Measurements from ENCODE around the gene FAM193A. TPM values are rescaled to one million over a fixed set of nuclear protein-coding genes. Genes with fewer than 3 reads are reported as not detected.

Gene FAM193A
- polyA plus RNA-seq, 6 donors from 2014 or later = 1.5 to 5.9 (median 2.2) TPM

DNA sequence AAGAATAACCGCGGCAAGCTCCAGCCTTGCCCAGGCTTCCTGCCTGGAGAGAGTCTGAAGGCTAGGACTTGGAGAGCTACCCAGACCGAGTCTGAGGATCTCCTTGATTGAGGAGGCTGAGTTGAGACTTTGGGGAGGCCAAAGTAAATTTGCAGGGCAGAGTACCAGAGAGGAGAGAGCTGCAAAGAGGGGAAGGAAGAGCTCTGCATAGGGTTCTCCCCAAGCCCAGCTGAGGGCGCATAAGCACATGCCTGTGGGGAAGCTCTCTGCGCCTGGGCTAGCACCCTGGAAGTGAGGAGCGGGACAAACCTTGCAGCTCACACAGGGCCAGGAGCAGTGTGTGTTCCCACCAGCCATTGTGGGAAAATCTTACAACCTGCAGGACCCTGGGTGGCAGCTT, 56.1 kb downstream of the FAM193A start:
- ATAC-seq (ENCODE audit: low read depth in 2 of 2) = no peak
- Mint-ChIP-seq H3K4me1 (peaks cover 53 to 87% (median 59%) of the 10 kb centered on the region in 3 donors), H3K27ac (peak overlapping the region in 4 of 6 donors; percentile 59 to 95 (median 77)), H3K27me3 (no peaks in the 10 kb centered on the region), H3K9me3 (no peaks in the 10 kb centered on the region), H3K36me3 (no peaks in the 10 kb centered on the region), H3K4me3 (peak overlapping the region in 1 of 8 donors; percentile 20)
- DNase-seq = no peak

DNA sequence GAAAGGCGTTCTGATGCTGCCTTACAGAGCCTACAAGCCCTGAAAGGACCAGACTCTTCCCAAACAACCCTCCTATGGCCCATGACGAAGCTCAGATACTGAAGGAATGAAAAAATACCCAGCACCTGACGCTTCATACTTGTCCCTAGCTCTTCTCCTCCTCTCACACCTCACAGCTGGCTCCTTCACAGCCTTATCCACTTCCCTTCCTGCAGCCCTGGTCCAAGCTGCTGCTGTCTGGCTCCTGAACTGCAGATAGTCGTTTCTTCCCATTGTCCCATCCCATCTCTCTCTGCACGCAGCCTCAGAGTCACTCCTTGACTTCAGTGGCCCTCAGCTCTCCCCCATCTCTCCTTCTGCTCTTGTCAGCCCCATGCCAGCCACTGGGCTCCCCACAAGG, 56.6 kb downstream of the FAM193A start:
- H3K4me1 Mint-ChIP-seq = peaks cover 53 to 87% (median 59%) of the 10 kb centered on the region in 3 donors
- no peaks in the 10 kb centered on the region for H3K27me3 Mint-ChIP-seq
- no peaks in the 10 kb centered on the region for H3K36me3 Mint-ChIP-seq
- no peak for DNase-seq
- peak overlapping the region in 5 of 6 donors; percentile 59 to 97 (median 73) for H3K27ac Mint-ChIP-seq
- peak overlapping the region in 2 of 8 donors; percentile 41 to 54 for H3K4me3 Mint-ChIP-seq
- ATAC-seq (ENCODE audit: low read depth in 2 of 2) = no peak
- H3K9me3 Mint-ChIP-seq = no peaks in the 10 kb centered on the region

DNA sequence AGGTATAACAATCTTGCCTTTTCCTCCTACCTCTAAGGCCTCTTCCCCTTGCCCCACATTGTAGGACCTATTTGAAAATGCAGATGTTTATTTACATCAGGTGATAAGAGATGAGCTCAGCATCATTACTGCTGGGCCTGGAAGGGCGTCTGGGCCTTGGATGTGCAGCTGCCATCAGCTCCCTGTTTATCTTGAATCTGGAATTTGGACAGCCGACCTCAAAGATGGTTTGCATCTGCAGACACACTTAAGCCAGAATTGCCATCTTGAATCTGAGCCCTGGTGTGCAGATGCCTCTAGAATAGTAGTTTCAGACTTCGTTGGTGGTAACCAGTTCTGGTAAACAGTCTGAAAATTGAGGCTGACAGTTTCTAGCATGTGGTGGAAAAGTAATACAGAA, 59.0 kb downstream of the FAM193A start:
- DNase-seq (no peak), ATAC-seq (ENCODE audit: low read depth in 2 of 2) (no peak)
- H3K4me1 Mint-ChIP-seq = peaks cover 63 to 92% (median 72%) of the 10 kb centered on the region in 3 donors
- peak overlapping the region in 4 of 6 donors; percentile 29 to 70 (median 45) for H3K27ac Mint-ChIP-seq
- no peak overlapping the region for H3K4me3 Mint-ChIP-seq
- no peaks in the 10 kb centered on the region for H3K9me3 Mint-ChIP-seq
- no peaks in the 10 kb centered on the region for H3K27me3 Mint-ChIP-seq
- no peaks in the 10 kb centered on the region for H3K36me3 Mint-ChIP-seq

DNA sequence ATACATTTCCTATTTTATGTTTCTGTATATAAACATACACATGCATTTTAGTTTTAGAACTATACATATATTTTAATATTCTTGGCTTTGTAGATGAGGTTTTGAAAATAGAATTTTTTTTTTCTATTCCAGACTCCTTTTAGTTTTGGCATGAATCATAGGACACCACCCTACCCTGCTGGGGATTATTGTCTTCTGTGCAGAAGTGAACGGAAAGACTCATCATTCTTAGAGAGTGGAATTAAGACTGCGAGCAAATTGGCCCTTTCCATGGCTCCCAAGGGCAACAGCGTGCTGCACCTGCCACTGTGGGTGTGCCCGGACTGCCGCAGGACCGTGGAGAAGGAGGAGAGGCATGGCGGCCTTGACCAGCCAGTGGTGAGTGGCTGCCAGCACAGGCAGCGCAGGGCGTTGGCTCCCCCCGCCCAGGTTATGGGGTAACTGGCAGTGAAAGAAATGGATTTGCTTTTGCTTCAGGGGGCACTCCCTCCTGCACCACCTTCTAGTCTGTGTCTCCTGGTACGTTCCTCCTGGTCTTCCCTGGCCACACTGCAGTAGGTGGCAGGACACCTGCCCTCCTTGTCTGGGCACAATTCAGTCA, 59.6 kb downstream of the FAM193A start:
- no peak overlapping the region for H3K4me3 Mint-ChIP-seq
- peaks cover 61 to 92% (median 72%) of the 10 kb centered on the region in 3 donors for H3K4me1 Mint-ChIP-seq
- no peaks in the 10 kb centered on the region for H3K9me3 Mint-ChIP-seq
- ATAC-seq (ENCODE audit: low read depth in 2 of 2) (no peak), DNase-seq (no peak)
- no peaks in the 10 kb centered on the region for H3K27me3 Mint-ChIP-seq
- H3K27ac Mint-ChIP-seq = peak overlapping the region in 1 of 6 donors; percentile 84
- H3K36me3 Mint-ChIP-seq = no peaks in the 10 kb centered on the region

DNA sequence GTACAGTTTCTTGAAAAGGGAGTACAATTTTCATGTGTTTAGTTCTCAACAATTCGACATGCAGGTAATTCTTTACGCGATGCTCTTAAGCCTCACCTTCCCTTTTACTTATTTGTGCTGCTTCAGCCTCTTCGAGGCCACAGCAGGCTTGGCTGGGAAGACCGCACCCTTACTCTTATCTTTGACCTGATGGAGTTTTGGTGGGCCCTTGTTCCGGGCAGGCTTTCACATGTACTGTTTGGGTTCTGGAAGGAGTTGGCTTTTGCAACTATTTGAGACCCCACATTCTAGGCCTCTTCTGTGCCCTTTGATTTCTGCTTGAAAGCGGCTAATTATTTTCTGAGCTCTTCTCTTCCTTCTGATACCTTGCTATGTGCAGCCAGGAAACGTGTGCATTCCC, 60.2 kb downstream of the FAM193A start:
- ATAC-seq (ENCODE audit: low read depth in 2 of 2) (no peak), DNase-seq (no peak)
- Mint-ChIP-seq H3K4me1 (peaks cover 55 to 88% (median 66%) of the 10 kb centered on the region in 3 donors), H3K4me3 (peak overlapping the region in 1 of 8 donors; percentile 8), H3K9me3 (no peaks in the 10 kb centered on the region), H3K27ac (peak overlapping the region in 3 of 6 donors; percentile 33 to 84 (median 80)), H3K27me3 (no peaks in the 10 kb centered on the region), H3K36me3 (no peaks in the 10 kb centered on the region)

DNA sequence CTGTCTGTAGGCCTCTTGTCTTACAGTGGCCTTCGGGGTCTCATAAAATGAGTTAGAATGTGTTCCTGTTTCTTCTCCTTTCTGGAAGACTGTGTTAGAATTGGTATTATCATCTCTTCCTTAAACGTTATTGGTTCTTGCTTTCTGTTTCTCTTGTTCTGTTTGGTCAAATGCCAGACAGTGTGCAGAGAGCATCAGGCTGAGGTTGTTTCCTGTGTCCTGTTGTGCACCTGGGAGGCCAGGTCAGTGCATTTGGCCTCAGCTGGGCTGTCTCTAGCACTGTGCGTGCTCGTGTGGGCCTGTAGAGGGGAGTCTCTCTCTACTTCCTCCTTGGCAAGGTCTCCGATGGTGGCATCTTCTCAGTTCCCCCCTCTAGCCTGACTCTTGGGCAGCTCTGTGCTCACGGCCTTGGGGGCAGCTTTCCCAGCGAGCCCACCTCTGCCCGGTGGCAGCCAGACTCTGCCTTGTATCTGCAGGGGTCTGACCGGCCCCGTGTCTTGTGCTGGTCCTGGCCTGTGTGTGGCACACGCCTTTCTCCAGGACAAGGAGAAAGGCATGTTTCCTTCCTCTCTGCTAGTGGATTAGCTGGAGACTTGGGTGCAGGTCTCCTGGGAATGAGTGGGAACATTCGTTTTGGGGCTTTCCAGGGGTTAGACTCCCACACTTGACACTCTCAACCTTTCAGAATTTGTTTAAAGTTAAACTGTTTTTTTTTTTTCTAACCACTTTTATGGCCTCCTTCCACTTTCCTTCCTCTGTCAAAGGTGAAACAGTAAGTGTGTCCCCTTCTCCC, 62.3 kb downstream of the FAM193A start:
- H3K36me3 Mint-ChIP-seq = no peaks in the 10 kb centered on the region
- H3K4me1 Mint-ChIP-seq = peaks cover 41 to 68% (median 50%) of the 10 kb centered on the region in 3 donors
- no peaks in the 10 kb centered on the region for H3K9me3 Mint-ChIP-seq
- H3K27ac Mint-ChIP-seq = peak overlapping the region; percentile 26 to 90 (median 78)
- peak; percentile 96 for ATAC-seq (ENCODE audit: low read depth in 2 of 2)
- DNase-seq = peak; percentile 56
- H3K27me3 Mint-ChIP-seq = no peaks in the 10 kb centered on the region
- H3K4me3 Mint-ChIP-seq = peak overlapping the region in 6 of 8 donors; percentile 63 to 92 (median 74)

DNA sequence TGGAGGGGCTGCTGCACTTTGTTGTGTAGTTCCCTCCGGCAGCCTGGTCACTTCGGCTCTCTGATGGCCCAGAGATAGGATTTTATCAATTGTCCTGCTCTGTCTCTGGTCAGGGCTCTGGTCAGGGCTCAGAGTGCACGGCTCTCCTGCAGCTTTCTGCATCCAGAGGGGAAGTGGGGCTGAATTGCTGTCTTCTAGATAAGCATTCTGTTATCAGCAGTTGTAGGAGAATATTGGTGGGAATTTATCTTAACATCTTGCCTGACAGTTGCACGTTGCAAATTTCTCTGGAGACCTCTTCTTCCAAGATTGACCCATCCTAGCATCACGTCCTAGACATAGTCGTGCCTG, 62.8 kb downstream of the FAM193A start:
- DNase-seq (no peak), ATAC-seq (ENCODE audit: low read depth in 2 of 2) (no peak)
- H3K4me1 Mint-ChIP-seq = peaks cover 38 to 66% (median 45%) of the 10 kb centered on the region in 3 donors
- H3K27me3 Mint-ChIP-seq = no peaks in the 10 kb centered on the region
- H3K9me3 Mint-ChIP-seq = no peaks in the 10 kb centered on the region
- H3K27ac Mint-ChIP-seq = peak overlapping the region in 5 of 6 donors; percentile 28 to 90 (median 84)
- H3K36me3 Mint-ChIP-seq = no peaks in the 10 kb centered on the region
- peak overlapping the region in 6 of 8 donors; percentile 29 to 82 (median 56) for H3K4me3 Mint-ChIP-seq

DNA sequence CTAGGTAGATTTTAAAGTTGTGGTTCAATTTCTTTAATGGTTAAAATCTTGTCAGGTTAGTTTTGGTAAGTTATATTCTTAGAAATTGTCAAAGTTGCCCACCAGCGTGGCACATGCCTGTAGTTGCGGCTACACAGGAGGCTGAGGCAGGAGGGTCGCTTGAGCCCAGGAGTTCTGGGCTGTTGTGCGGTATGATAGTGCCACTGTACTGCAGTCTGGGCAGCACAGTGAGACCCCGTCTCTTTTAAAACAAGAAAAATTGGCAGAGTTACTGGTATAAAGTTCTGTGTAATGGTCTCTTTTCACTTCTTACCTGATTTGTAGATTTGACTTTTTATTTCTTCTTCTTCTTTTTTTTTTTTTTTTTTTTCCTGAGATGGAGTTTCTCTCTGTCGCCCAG, 64.4 kb downstream of the FAM193A start:
- H3K27ac Mint-ChIP-seq = peak overlapping the region; percentile 24 to 93 (median 72)
- H3K4me3 Mint-ChIP-seq = peak overlapping the region in 4 of 8 donors; percentile 4 to 82 (median 60)
- no peaks in the 10 kb centered on the region for H3K9me3 Mint-ChIP-seq
- H3K36me3 Mint-ChIP-seq = no peaks in the 10 kb centered on the region
- DNase-seq = no peak
- no peaks in the 10 kb centered on the region for H3K27me3 Mint-ChIP-seq
- ATAC-seq (ENCODE audit: low read depth in 2 of 2) = no peak
- peaks cover 49 to 70% (median 52%) of the 10 kb centered on the region in 3 donors for H3K4me1 Mint-ChIP-seq

DNA sequence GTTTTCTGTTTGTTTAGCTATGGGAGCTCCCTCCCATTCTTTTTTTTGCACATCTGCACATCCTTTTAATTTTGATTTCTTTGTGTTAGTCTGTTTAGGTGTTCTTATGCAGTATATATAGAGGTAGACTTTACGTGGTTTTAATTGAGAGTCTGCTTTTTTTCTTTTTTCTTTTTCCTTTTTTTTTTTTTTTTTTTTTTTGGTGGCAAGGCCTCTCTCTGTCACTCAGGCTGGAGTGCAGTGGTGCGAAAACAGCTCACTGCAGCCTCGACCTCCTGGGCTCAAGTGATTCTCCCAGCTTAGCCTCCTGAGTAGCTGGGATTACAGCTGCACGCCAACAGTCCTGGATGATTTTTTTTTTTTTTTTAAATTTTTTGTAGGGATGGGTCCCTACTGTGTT, 68.2 kb downstream of the FAM193A start:
- no peaks in the 10 kb centered on the region for H3K27me3 Mint-ChIP-seq
- DNase-seq = no peak
- no peaks in the 10 kb centered on the region for H3K36me3 Mint-ChIP-seq
- peaks cover 25 to 53% (median 35%) of the 10 kb centered on the region in 3 donors for H3K4me1 Mint-ChIP-seq
- no peak for ATAC-seq (ENCODE audit: low read depth in 2 of 2)
- peak overlapping the region in 1 of 6 donors; percentile 1 for H3K27ac Mint-ChIP-seq
- H3K9me3 Mint-ChIP-seq = no peaks in the 10 kb centered on the region
- H3K4me3 Mint-ChIP-seq = no peak overlapping the region

DNA sequence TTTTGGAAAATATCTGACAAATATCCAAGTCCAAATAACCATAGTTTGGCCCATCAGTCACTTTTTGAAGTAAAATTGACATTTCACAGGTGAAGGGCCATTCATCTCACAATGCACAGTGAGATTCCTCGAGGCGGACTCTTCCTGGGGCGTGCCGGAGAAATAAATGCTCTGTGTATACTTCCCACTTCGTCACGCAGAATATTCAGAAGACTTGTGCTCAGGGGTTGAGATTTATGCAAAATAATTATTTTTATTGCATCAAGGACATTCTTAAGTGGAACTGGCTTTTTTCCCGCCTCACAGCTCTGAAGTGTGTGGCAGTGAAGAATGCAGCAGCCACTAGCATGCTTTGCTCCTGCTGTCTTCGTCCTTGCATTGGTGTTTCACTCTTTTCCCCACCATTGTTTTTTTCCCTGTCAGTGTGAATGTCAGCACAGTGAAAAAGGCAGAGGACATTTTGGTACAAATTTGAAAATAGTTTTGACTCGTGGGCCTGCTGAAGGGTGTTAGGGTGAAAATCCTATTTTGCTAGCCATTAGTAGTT, 70.6 kb downstream of the FAM193A start:
- H3K4me1 Mint-ChIP-seq = peaks cover 17 to 40% (median 20%) of the 10 kb centered on the region in 3 donors
- no peak for DNase-seq
- H3K36me3 Mint-ChIP-seq = no peaks in the 10 kb centered on the region
- ATAC-seq (ENCODE audit: low read depth in 2 of 2) = no peak
- H3K4me3 Mint-ChIP-seq = no peak overlapping the region
- no peaks in the 10 kb centered on the region for H3K9me3 Mint-ChIP-seq
- peak overlapping the region in 1 of 6 donors; percentile 24 for H3K27ac Mint-ChIP-seq
- H3K27me3 Mint-ChIP-seq = no peaks in the 10 kb centered on the region

DNA sequence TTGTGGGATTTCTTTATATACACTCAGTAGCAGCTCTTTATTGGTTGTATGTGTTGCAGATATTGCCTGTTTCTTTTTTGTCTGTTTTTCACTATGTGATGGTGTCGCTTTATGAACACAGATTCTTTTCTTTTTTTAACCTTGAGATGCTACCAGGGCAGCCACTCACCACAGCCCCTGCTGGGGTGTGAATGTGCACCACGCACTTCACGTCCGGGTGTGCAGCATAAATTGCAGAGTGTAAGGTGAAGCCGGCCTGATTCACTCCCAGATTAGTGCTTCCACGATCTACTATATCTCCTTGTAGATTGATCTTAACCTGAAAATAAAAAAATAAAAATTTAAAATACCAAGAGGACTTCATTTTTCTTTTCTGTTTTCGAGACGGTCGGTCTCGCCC, 71.4 kb downstream of the FAM193A start:
- Mint-ChIP-seq H3K4me3 (peak overlapping the region in 1 of 8 donors; percentile 64), H3K36me3 (no peaks in the 10 kb centered on the region), H3K27ac (no peak overlapping the region), H3K27me3 (no peaks in the 10 kb centered on the region), H3K4me1 (peaks cover 19 to 45% (median 24%) of the 10 kb centered on the region in 3 donors), H3K9me3 (no peaks in the 10 kb centered on the region)
- DNase-seq (no peak), ATAC-seq (ENCODE audit: low read depth in 2 of 2) (no peak)

DNA sequence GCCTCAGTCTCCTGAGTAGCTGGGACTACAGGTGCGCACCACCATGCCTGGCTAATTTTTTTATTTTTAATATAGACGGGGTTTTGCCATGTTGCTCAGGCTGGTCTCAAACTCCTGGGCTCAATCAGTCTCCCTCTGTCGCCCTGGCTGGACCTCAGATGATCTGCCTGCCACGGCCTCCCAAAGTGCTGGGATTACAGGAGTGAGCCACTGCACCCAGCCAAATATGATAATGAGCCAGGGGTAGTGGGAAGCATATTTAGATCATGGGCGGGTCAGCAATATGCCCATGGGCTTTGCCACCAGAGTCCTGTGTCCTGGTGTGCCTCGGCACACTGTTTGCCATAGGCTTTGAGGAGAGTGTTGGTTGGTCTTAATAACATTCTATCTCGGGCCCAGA, 71.8 kb downstream of the FAM193A start:
- ATAC-seq (ENCODE audit: low read depth in 2 of 2) (no peak), DNase-seq (no peak)
- Mint-ChIP-seq H3K27me3 (no peaks in the 10 kb centered on the region), H3K4me1 (peaks cover 19 to 45% (median 24%) of the 10 kb centered on the region in 3 donors), H3K27ac (no peak overlapping the region), H3K4me3 (no peak overlapping the region), H3K9me3 (no peaks in the 10 kb centered on the region), H3K36me3 (no peaks in the 10 kb centered on the region)

DNA sequence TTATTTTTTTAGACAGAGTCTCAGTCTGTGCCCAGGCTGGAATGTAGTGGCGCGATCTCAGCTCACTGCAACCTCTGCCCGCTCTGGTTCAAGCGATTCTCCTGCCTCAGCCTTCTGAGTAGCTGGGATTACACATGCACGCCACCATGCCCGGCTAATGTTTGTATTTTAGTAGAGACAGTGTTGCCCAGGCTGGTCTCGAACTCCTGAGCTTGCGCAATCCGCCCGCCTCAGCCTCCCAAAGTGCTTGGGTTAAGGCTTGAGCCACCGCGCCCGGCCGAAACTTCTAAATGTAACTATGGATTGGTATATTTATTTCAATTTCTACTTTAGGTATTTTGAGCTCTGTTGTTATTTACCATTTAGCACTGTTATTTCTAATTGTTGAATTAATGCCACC, 79.4 kb downstream of the FAM193A start:
- no peaks in the 10 kb centered on the region for H3K27me3 Mint-ChIP-seq
- peaks cover 32 to 47% (median 39%) of the 10 kb centered on the region in 3 donors for H3K4me1 Mint-ChIP-seq
- peak overlapping the region in 3 of 6 donors; percentile 42 to 86 (median 80) for H3K27ac Mint-ChIP-seq
- ATAC-seq (ENCODE audit: low read depth in 2 of 2) (no peak), DNase-seq (no peak)
- H3K4me3 Mint-ChIP-seq = no peak overlapping the region
- H3K9me3 Mint-ChIP-seq = no peaks in the 10 kb centered on the region
- no peaks in the 10 kb centered on the region for H3K36me3 Mint-ChIP-seq
